Tibial artery (tissue), 4 donors: ENCODE results near the gene ANKIB1.
"Not testable (repeated sequence)": the region's sequence is repeated elsewhere in the genome, so short reads cannot be mapped to it uniquely, and the experiment has no call there.

ENCODE experiments used
- DNase-seq, 2 donors: peaks; one replicate each; pipeline ENCODE4 v3.0.0-alpha.2; 2019
- H3K27ac ChIP-seq, 2 donors: fragments of 200-600 bp; sonication (generic) in 1 of 2; 1 replicate in 1 of 2; 2 replicates in 1 of 2; pipeline ENCODE4 v1.5.1; 2018 to 2019; ENCODE audit warnings: mild to moderate bottlenecking in 1 of 2
- H3K27me3 ChIP-seq, 2 donors: fragments of 200-600 bp; sonication (generic) in 1 of 2; one replicate each; pipeline versions ENCODE4 v1.5.1 to v1.6.0; 2016 to 2019
- H3K36me3 ChIP-seq, 3 donors: fragments of 200-600 bp; sonication (generic) in 2 of 3; one replicate each; pipeline ENCODE4 v1.5.1; 2016 to 2019; ENCODE audit warnings: mild to moderate bottlenecking in 2 of 3
- H3K4me1 ChIP-seq, 4 donors: fragments of 200-600 bp; sonication (generic) in 2 of 4; 1 replicate in 3 of 4; 2 replicates in 1 of 4; pipeline ENCODE4 v1.5.1; 2016 to 2019
- H3K4me3 ChIP-seq, 2 donors: fragments of 200-600 bp; sonication (generic) in 1 of 2; 1 replicate in 1 of 2; 2 replicates in 1 of 2; pipeline ENCODE4 v1.5.1; 2018 to 2019; ENCODE audit warnings: mild to moderate bottlenecking in 2 of 2
- H3K9me3 ChIP-seq, 3 donors: fragments of 200-600 bp; sonication (generic) in 1 of 3; one replicate each; pipeline ENCODE4 v1.5.1; 2016 to 2019
- CTCF ChIP-seq, 2 experiments: fragments of 200-600 bp in 1 of 2; fragments of 450-650 bp in 1 of 2; IDR thresholded peaks; one replicate each; pipeline ENCODE4 v1.5.1; 2017 to 2019; ENCODE audit warnings: antibody characterized with exemption in 2 of 2, mild to moderate bottlenecking in 1 of 2, moderate library complexity in 1 of 2
- intact Hi-C: fragments of 100-400 bp; cut with DNase I; formaldehyde crosslinking; loops from one replicate; pipeline ENCODE4 v1.15.0; 2023; ENCODE audit warnings: low total_unique reads

Gene ANKIB1

GRCh38 chr7:92356406-92356805 is 110.6 kb downstream of the ANKIB1 start:
- DNase-seq, result no peak
- H3K4me3 ChIP-seq, result no peak overlapping the region
- no peaks in the 10 kb centered on the region for H3K9me3 ChIP-seq
- intact Hi-C loops, result no loop called here
- no peak for TF ChIP-seq CTCF (IDR thresholded peaks at IDR 0.05)
- H3K27me3 ChIP-seq, result no peaks in the 10 kb centered on the region
- no peaks in the 10 kb centered on the region for H3K4me1 ChIP-seq
- no peak overlapping the region for H3K27ac ChIP-seq
- H3K36me3 ChIP-seq, result peaks cover 16 to 34% (median 26%) of the 10 kb centered on the region in 3 donors

GRCh38 chr7:92357260-92357659 is 111.5 kb downstream of the ANKIB1 start:
- Histone ChIP-seq H3K4me3 (no peak overlapping the region), H3K36me3 (peaks cover 22 to 31% (median 22%) of the 10 kb centered on the region in 3 donors), H3K27ac (no peak overlapping the region), H3K27me3 (no peaks in the 10 kb centered on the region), H3K4me1 (no peaks in the 10 kb centered on the region), H3K9me3 (no peaks in the 10 kb centered on the region)
- intact Hi-C loops, result no loop called here
- no peak for DNase-seq
- no peak for TF ChIP-seq CTCF (IDR thresholded peaks at IDR 0.05)

- H3K4me1 ChIP-seq, H3K9me3 ChIP-seq, intact Hi-C loops, DNase-seq, H3K4me3 ChIP-seq, H3K27me3 ChIP-seq, H3K27ac ChIP-seq: not testable (repeated sequence)
- peaks cover 10 to 35% (median 34%) of the 10 kb centered on the region in 3 donors for H3K36me3 ChIP-seq
These were observed 113.4 kb downstream of the ANKIB1 start for GRCh38 chr7:92359179-92359578.

- H3K9me3 ChIP-seq, result no peaks in the 10 kb centered on the region
These were observed 114.0 kb downstream of the ANKIB1 start for GRCh38 chr7:92359801-92360200.

GRCh38 chr7:92360387-92360786 is 114.6 kb downstream of the ANKIB1 start:
- Histone ChIP-seq H3K36me3 (peaks cover 7 to 37% (median 26%) of the 10 kb centered on the region in 3 donors), H3K27me3 (no peaks in the 10 kb centered on the region), H3K4me1 (no peaks in the 10 kb centered on the region), H3K27ac (no peak overlapping the region), H3K9me3 (no peaks in the 10 kb centered on the region), H3K4me3 (no peak overlapping the region)
- intact Hi-C loops, result no loop called here
- no peak for DNase-seq
- no peak for TF ChIP-seq CTCF (IDR thresholded peaks at IDR 0.05)

More at GRCh38 chr7:92359801-92360200, 114.0 kb downstream of the ANKIB1 start:
- Histone ChIP-seq H3K27ac (no peak overlapping the region), H3K36me3 (peaks cover 10 to 34% (median 32%) of the 10 kb centered on the region in 3 donors), H3K4me1 (no peaks in the 10 kb centered on the region), H3K27me3 (no peaks in the 10 kb centered on the region), H3K4me3 (no peak overlapping the region)
- TF ChIP-seq CTCF (IDR thresholded peaks at IDR 0.05), result no peak
- intact Hi-C loops, result no loop called here
- DNase-seq, result no peak

GRCh38 chr7:92362131-92362530 is 116.4 kb downstream of the ANKIB1 start:
- DNase-seq, result no peak
- Histone ChIP-seq H3K36me3 (peaks cover 7 to 40% (median 24%) of the 10 kb centered on the region in 3 donors), H3K4me1 (no peaks in the 10 kb centered on the region), H3K4me3 (no peak overlapping the region), H3K27ac (no peak overlapping the region), H3K27me3 (no peaks in the 10 kb centered on the region), H3K9me3 (no peaks in the 10 kb centered on the region)
- TF ChIP-seq CTCF (IDR thresholded peaks at IDR 0.05), result no peak
- intact Hi-C loops, result no loop called here
